Liver (tissue), 3 donors: ENCODE data around the gene ADAMTS2.

Experiments used
- EGR1 ChIP-seq, 2 donors: IDR thresholded peaks; 2 replicates each; pipeline ENCODE4 v1.6.1; 2016 to 2018; ENCODE audit warnings: antibody characterized with exemption in 2 of 2, low read depth in 2 of 2
- FOXA1 ChIP-seq: IDR thresholded peaks from 2 replicates; pipeline ENCODE4 v1.6.1; 2016; ENCODE audit warnings: antibody characterized with exemption
- FOXA2 ChIP-seq: IDR thresholded peaks from 2 replicates; pipeline ENCODE4 v1.6.1; 2016; ENCODE audit warnings: antibody characterized with exemption
- GABPA ChIP-seq, 2 donors: IDR thresholded peaks in 1 of 2; conservative IDR thresholded peaks in 1 of 2; 2 replicates each; pipeline ENCODE4 v1.6.1; 2016; ENCODE audit warnings: antibody characterized with exemption in 2 of 2, mild to moderate bottlenecking in 1 of 2, moderate library complexity in 1 of 2
- JUND ChIP-seq, 2 donors: IDR thresholded peaks; 2 replicates each; pipeline ENCODE4 v1.6.1; 2016; ENCODE audit warnings: antibody characterized with exemption in 2 of 2
- RAD21 ChIP-seq, 2 donors: IDR thresholded peaks; 2 replicates each; pipeline ENCODE4 v1.6.1; 2016; ENCODE audit warnings: antibody characterized with exemption in 2 of 2, mild to moderate bottlenecking in 2 of 2
- RXRA ChIP-seq, 2 donors: IDR thresholded peaks; 2 replicates each; pipeline ENCODE4 v1.6.1; 2017 to 2018; ENCODE audit warnings: antibody characterized with exemption in 2 of 2, mild to moderate bottlenecking in 1 of 2
- SP1 ChIP-seq: IDR thresholded peaks from 2 replicates; pipeline ENCODE4 v1.6.1; 2018; ENCODE audit warnings: antibody characterized with exemption, mild to moderate bottlenecking
- TAF1 ChIP-seq: conservative IDR thresholded peaks from 2 replicates; pipeline ENCODE4 v1.6.1; 2016; ENCODE audit warnings: antibody characterized with exemption, mild to moderate bottlenecking
- YY1 ChIP-seq: IDR thresholded peaks from 2 replicates; pipeline ENCODE4 v1.6.1; 2016; ENCODE audit warnings: antibody characterized with exemption, mild to moderate bottlenecking
- TF ChIP-seq, protein P1 (sequence below): fragments of 150-350 bp; IDR thresholded peaks from 2 replicates; pipeline ENCODE4 v1.5.1; 2017; ENCODE audit warnings: improper control_type of control experiment, low read depth, low read length; ENCODE audit not compliant: missing input control
- TF ChIP-seq, protein P2 (sequence below): IDR thresholded peaks from 2 replicates; pipeline ENCODE4 v1.6.1; 2016; ENCODE audit warnings: antibody characterized with exemption
- TF ChIP-seq, protein P3 (sequence below): IDR thresholded peaks from 2 replicates; pipeline ENCODE4 v1.6.1; 2016; ENCODE audit warnings: antibody characterized with exemption
- TF ChIP-seq, protein P4 (sequence below): IDR thresholded peaks from 2 replicates; pipeline ENCODE4 v1.6.1; 2016; ENCODE audit warnings: antibody characterized with exemption, mild to moderate bottlenecking
- donor health status: healthy.
- donor health status: healthy.

DNA sequence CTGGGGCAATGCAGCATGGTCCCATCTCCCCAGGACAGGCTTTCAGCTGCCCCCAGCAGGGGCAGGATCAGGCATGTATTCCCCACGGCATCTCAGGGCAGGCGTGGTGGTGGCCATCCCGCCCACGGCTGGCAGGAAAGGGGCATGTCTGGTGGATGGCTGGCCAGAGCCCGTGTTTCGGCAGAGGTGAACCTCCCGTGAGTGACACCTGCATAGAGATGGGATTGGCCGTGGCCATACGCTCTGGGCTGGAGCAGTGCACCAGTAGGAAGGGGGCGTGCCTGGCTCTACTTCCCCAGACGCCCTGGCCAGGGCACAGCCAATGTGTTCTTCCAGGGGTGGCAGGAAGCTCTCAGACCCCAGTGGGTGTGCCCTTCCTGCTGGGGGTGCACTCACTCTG, 146.0 kb downstream of the ADAMTS2 start:
- TF ChIP-seq, protein P1, sequence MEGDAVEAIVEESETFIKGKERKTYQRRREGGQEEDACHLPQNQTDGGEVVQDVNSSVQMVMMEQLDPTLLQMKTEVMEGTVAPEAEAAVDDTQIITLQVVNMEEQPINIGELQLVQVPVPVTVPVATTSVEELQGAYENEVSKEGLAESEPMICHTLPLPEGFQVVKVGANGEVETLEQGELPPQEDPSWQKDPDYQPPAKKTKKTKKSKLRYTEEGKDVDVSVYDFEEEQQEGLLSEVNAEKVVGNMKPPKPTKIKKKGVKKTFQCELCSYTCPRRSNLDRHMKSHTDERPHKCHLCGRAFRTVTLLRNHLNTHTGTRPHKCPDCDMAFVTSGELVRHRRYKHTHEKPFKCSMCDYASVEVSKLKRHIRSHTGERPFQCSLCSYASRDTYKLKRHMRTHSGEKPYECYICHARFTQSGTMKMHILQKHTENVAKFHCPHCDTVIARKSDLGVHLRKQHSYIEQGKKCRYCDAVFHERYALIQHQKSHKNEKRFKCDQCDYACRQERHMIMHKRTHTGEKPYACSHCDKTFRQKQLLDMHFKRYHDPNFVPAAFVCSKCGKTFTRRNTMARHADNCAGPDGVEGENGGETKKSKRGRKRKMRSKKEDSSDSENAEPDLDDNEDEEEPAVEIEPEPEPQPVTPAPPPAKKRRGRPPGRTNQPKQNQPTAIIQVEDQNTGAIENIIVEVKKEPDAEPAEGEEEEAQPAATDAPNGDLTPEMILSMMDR, result no peak
- no peak for TF ChIP-seq RXRA (IDR thresholded peaks at IDR 0.05)
- TF ChIP-seq JUND (IDR thresholded peaks at IDR 0.05), result no peak
- TF ChIP-seq GABPA (IDR thresholded peaks at IDR 0.05 in 1 of 2, conservative IDR thresholded peaks at IDR 0.05 in 1 of 2), result no peak
- no peak for TF ChIP-seq RAD21 (IDR thresholded peaks at IDR 0.05)
- TF ChIP-seq SP1, result no peak
- TF ChIP-seq, protein P2, sequence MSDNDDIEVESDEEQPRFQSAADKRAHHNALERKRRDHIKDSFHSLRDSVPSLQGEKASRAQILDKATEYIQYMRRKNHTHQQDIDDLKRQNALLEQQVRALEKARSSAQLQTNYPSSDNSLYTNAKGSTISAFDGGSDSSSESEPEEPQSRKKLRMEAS, result no peak
- no peak for TF ChIP-seq EGR1 (IDR thresholded peaks at IDR 0.05; ENCODE audit: low read depth in 2 of 2)
- TF ChIP-seq, protein P3, sequence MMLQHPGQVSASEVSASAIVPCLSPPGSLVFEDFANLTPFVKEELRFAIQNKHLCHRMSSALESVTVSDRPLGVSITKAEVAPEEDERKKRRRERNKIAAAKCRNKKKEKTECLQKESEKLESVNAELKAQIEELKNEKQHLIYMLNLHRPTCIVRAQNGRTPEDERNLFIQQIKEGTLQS, result no peak
- no peak for TF ChIP-seq FOXA1
- TF ChIP-seq FOXA2, result no peak
- TF ChIP-seq TAF1, result no peak
- TF ChIP-seq YY1, result no peak
- TF ChIP-seq, protein P4, sequence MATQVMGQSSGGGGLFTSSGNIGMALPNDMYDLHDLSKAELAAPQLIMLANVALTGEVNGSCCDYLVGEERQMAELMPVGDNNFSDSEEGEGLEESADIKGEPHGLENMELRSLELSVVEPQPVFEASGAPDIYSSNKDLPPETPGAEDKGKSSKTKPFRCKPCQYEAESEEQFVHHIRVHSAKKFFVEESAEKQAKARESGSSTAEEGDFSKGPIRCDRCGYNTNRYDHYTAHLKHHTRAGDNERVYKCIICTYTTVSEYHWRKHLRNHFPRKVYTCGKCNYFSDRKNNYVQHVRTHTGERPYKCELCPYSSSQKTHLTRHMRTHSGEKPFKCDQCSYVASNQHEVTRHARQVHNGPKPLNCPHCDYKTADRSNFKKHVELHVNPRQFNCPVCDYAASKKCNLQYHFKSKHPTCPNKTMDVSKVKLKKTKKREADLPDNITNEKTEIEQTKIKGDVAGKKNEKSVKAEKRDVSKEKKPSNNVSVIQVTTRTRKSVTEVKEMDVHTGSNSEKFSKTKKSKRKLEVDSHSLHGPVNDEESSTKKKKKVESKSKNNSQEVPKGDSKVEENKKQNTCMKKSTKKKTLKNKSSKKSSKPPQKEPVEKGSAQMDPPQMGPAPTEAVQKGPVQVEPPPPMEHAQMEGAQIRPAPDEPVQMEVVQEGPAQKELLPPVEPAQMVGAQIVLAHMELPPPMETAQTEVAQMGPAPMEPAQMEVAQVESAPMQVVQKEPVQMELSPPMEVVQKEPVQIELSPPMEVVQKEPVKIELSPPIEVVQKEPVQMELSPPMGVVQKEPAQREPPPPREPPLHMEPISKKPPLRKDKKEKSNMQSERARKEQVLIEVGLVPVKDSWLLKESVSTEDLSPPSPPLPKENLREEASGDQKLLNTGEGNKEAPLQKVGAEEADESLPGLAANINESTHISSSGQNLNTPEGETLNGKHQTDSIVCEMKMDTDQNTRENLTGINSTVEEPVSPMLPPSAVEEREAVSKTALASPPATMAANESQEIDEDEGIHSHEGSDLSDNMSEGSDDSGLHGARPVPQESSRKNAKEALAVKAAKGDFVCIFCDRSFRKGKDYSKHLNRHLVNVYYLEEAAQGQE, result no peak
